ENCODE data around the gene PCP2. TPM values are rescaled to one million over a fixed set of nuclear protein-coding genes. Genes with fewer than 3 reads are reported as not detected.

Gene PCP2
- total RNA-seq, 1 experiment from 2014 or later: not detected

DNA sequence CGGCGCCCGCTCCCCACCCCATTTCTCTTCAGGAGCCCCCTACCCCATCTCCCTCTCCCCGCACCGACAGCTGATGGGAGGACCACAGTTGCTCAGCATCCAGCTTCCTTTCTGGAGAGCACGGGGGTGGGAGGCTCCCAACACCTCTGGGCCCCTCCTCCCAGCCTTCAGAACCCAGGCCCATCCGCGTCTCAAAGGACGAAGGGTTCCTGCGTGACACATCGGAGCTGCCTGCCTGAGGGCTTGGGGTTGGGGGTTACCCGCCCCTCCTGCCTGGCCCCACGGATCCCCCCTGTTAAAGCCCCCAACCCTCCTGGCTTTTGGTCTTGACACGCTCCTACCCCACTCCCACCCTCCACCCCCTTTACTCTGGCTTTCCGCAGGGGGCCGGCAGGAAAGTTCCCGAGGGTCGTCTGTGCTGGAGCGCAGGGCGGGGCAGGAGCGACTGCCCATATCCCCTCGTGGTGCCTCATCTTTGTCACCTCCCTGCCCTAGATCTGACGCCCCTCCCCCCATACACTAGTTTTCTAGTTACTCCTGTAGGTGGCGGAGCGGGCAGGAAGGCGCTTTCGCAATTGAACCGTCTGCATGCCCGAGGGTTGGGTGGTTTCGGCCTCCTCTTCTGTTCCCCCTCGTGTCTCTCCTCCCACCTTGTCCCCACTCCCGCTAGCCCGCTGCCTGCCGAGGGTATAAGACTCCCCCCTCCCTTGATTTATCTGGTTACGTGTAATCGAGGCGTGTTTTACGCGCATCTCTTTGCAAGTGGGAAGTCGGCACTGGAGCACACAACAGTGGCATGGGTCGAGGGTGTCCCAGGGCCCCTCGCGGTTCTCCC is 48.0 kb upstream of the PCP2 start:
- no peak overlapping the region for H2BK12ac ChIP-seq (ENCODE audit: insufficient read length, low read depth, low read length)

More for the DNA sequence above, 48.0 kb upstream of the PCP2 start:
- no peaks in the 10 kb centered on the region; a peak in 1 of 5 replicates for H3K9me3 Mint-ChIP-seq
- Histone ChIP-seq H4K5ac (ENCODE audit: insufficient read length, low read depth, low read length) (no peak overlapping the region), H3K79me1 (ENCODE audit: insufficient read depth, low read depth, low read length, poor library complexity, severe bottlenecking) (no peaks in the 10 kb centered on the region), H2BK20ac (ENCODE audit: low read depth, low read length, poor library complexity, severe bottlenecking) (no peak overlapping the region), H3K4me1 (ENCODE audit: insufficient read depth, low read length) (no peaks in the 10 kb centered on the region), H3K27ac (ENCODE audit: insufficient read length, low read depth, low read length) (no peak overlapping the region), H2BK5ac (ENCODE audit: insufficient read length, low read length) (no peak overlapping the region), H3K27me3 (ENCODE audit: insufficient read depth, low read length) (no peaks in the 10 kb centered on the region), H3K56ac (ENCODE audit: insufficient read length, low read depth, low read length) (no peak overlapping the region), H2BK120ac (ENCODE audit: low read depth, low read length, poor library complexity, severe bottlenecking) (no peak overlapping the region), H4K20me1 (ENCODE audit: control insufficient read depth, insufficient read depth, insufficient read length) (no peaks in the 10 kb centered on the region), H3K14ac (ENCODE audit: insufficient read depth, low read length) (no peak overlapping the region), H3K79me2 (ENCODE audit: insufficient read depth, low read length) (no peaks in the 10 kb centered on the region), H3K9ac (ENCODE audit: extremely low read depth, insufficient read length, low read length) (no peak overlapping the region), H3K4me2 (ENCODE audit: insufficient read depth, insufficient read length, low read length) (peak overlapping the region; percentile 60), H3K18ac (ENCODE audit: insufficient read length, low read depth, low read length) (peak overlapping the region; percentile 69), H3K9me3 (ENCODE audit: control insufficient read depth, low read depth, low read length) (no peaks in the 10 kb centered on the region), H3T11ph (ENCODE audit: low read length) (no peak overlapping the region), H3K23ac (ENCODE audit: insufficient read length, low read depth, low read length) (no peak overlapping the region), H2AFZ (ENCODE audit: low read length) (no peak overlapping the region), H2BK15ac (ENCODE audit: low read depth, low read length) (no peak overlapping the region), H2AK5ac (ENCODE audit: insufficient read length, low read length) (no peak overlapping the region), H3K23me2 (ENCODE audit: insufficient read length, low read depth, low read length, poor library complexity, severe bottlenecking) (peaks cover 7% of the 10 kb centered on the region), H3K4ac (ENCODE audit: low read depth, low read length) (no peak overlapping the region), H4K91ac (ENCODE audit: insufficient read length, low read depth, low read length) (no peak overlapping the region), H4K8ac (replicated peaks; ENCODE audit: insufficient read length, low read depth, low read length) (no peak overlapping the region)
- peaks cover 21 to 33% of the 10 kb centered on the region in 2 experiments for H3K4me1 Mint-ChIP-seq
- peak; percentile 88 for DNase-seq
- TF ChIP-seq, protein P1, sequence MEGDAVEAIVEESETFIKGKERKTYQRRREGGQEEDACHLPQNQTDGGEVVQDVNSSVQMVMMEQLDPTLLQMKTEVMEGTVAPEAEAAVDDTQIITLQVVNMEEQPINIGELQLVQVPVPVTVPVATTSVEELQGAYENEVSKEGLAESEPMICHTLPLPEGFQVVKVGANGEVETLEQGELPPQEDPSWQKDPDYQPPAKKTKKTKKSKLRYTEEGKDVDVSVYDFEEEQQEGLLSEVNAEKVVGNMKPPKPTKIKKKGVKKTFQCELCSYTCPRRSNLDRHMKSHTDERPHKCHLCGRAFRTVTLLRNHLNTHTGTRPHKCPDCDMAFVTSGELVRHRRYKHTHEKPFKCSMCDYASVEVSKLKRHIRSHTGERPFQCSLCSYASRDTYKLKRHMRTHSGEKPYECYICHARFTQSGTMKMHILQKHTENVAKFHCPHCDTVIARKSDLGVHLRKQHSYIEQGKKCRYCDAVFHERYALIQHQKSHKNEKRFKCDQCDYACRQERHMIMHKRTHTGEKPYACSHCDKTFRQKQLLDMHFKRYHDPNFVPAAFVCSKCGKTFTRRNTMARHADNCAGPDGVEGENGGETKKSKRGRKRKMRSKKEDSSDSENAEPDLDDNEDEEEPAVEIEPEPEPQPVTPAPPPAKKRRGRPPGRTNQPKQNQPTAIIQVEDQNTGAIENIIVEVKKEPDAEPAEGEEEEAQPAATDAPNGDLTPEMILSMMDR (conservative IDR thresholded peaks at IDR 0.05): peak; percentile 65
- H3K27me3 Mint-ChIP-seq (ENCODE audit: low read depth): peaks cover 38% of the 10 kb centered on the region
- H3K36me3 Mint-ChIP-seq (ENCODE audit: insufficient read depth in 1 of 3, low read depth in 3 of 3): peaks cover 6 to 23% (median 16%) of the 10 kb centered on the region in 3 experiments
- no CpG with 5 or more reads among the region's 43 CpGs for WGBS (ENCODE audit: extremely low coverage, insufficient read length, low lambda C conversion rate)
- peak overlapping the region; percentile 23 to 52 (median 28); a peak in 2 of 7 replicates for H3K27ac Mint-ChIP-seq
- peak overlapping the region; percentile 86 to 89 for H3K4me3 Mint-ChIP-seq
